Muscle layer of duodenum (tissue), 2 donors: ENCODE measurements around the gene PMAIP1.
"Not testable (repeated sequence)": the region's sequence is repeated elsewhere in the genome, so short reads cannot be mapped to it uniquely, and the experiment has no call there.

Experiments used
- H3K27ac ChIP-seq: one replicate; pipeline ENCODE4 v1.7.0; 2013; ENCODE audit warnings: mild to moderate bottlenecking, low read length
- H3K27me3 ChIP-seq: one replicate; pipeline ENCODE4 v1.7.0; 2013; ENCODE audit warnings: low read depth, mild to moderate bottlenecking, control low read depth, low read length
- H3K36me3 ChIP-seq, 2 donors: one replicate each; pipeline ENCODE4 v1.7.0; 2013; ENCODE audit warnings: low read length in 2 of 2, control low read depth in 1 of 2, mild to moderate bottlenecking in 1 of 2; ENCODE audit not compliant: insufficient read depth in 2 of 2, control insufficient read depth in 1 of 2
- H3K4me1 ChIP-seq, 2 donors: one replicate each; pipeline ENCODE4 v1.7.0; 2013; ENCODE audit warnings: low read length in 2 of 2, mild to moderate bottlenecking in 2 of 2, control low read depth in 1 of 2, moderate library complexity in 1 of 2; ENCODE audit not compliant: insufficient read depth in 2 of 2, control insufficient read depth in 1 of 2
- H3K4me3 ChIP-seq, 2 donors: one replicate each; pipeline ENCODE4 v1.7.0; 2013; ENCODE audit warnings: low read length in 2 of 2, low read depth in 1 of 2, mild to moderate bottlenecking in 1 of 2
- H3K9me3 ChIP-seq, 2 donors: one replicate each; pipeline ENCODE4 v1.7.0; 2013; ENCODE audit warnings: low read length in 2 of 2, control low read depth in 1 of 2, mild to moderate bottlenecking in 1 of 2; ENCODE audit not compliant: control insufficient read depth in 1 of 2
- donor health status: healthy.

PMAIP1 gene

DNA sequence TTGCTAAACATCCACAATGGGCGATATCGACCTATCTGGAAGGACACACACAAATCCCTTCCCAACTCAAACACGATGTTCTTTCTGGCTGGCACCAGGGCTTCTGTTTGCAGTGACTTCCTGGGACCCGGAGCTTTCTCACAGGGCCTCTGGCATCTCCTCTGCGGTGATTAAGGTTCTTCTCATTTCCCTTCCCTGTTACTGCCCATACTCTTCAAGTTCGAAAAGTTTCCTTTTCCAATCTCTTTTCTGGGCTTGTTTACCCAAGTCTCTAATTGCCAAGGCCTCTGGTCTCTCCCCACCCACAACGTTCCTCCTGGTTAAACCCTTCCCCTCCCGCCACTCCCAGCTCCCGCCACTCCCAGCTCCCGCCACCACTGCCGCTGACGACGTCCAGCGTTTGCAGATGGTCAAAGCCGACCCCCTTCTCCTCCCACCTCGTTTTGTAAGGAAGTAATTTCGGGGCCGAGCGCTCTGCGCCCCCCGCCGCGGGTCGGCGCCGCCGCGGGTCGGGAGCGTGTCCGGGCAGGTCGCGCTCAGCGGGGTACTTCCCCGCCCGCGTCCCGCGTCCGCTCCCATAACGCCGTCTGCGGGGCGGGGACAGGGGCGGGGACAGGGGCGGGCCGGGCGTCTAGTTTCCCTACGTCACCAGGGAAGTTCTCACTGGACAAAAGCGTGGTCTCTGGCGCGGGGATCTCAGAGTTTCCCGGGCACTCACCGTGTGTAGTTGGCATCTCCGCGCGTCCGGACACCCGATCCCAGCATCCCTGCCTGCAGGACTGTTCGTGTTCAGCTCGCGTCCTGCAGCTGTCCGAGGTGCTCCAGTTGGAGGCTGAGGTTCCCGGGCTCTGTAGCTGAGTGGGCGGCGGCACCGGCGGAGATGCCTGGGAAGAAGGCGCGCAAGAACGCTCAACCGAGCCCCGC is at the start of gene PMAIP1:
TSS of gene PMAIP1 (plus strand) at position 699 of the 924 bp plus-strand sequence. CDS start at position 881, 182 bp downstream.
- Histone ChIP-seq H3K9me3 (no peaks in the 10 kb centered on the region), H3K4me3 (peak within 1 kb of the TSS; percentile 71 to 72), H3K27ac (peak within 1 kb of the TSS; percentile 81), H3K36me3 (no peaks in the 10 kb centered on the region), H3K4me1 (peaks cover 0 to 11% of the 10 kb centered on the region in 2 donors), H3K27me3 (peaks cover 5% of the 10 kb centered on the region)

GRCh38 chr18:59851784-59852399 is 47.9 kb upstream of the PMAIP1 start:
- Histone ChIP-seq H3K36me3 (no peaks in the 10 kb centered on the region), H3K27ac (no peak overlapping the region), H3K4me3 (no peak overlapping the region), H3K4me1 (no peaks in the 10 kb centered on the region), H3K27me3 (no peaks in the 10 kb centered on the region), H3K9me3 (no peaks in the 10 kb centered on the region)

DNA sequence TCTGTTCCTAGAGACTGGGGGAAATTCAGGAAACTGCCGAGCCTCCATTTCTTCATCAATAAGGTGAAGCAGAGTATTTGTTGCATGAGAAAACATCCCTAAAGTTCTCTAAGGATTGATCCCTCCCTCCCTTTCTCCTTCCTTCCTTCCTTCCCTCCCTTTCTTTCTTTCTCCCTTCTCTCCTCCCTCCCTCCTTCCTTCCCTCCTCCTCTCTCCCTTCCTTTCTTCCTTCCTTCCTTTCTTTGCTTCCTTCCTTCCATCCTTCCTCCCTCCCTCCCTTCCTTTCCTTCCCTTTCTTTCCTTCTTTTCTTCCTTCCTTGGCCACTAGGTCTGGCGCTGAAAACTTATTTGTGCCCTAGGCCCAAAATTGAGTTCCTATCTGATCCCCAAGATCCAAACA is 47.2 kb upstream of the PMAIP1 start:
- Histone ChIP-seq H3K27ac (no peak overlapping the region), H3K4me3 (no peak overlapping the region), H3K36me3 (no peaks in the 10 kb centered on the region), H3K27me3 (no peaks in the 10 kb centered on the region), H3K4me1 (no peaks in the 10 kb centered on the region), H3K9me3 (no peaks in the 10 kb centered on the region)

DNA sequence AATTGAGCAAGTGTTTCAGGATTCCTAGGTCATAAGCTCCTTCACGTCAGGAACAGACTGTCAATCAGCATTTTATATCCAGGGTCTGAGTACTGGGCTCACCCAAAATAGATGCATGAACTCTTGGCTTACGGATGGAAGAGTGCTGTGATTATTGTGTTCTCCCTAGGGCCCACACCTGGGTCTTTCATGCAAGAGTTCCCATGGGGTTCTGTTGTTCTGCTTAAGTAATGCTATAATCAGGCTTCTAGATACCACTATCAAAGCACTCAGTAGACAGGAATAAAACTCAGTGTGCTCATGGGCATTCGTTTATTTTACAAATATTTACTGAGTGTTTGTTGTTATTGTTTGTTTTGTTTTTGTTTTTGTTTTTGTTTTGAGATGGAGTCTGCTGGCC is 46.4 kb upstream of the PMAIP1 start:
- Histone ChIP-seq H3K9me3 (no peaks in the 10 kb centered on the region), H3K4me3 (no peak overlapping the region), H3K4me1 (no peaks in the 10 kb centered on the region), H3K36me3 (no peaks in the 10 kb centered on the region), H3K27me3 (no peaks in the 10 kb centered on the region), H3K27ac (no peak overlapping the region)

- H3K4me3 ChIP-seq, result not testable (repeated sequence)
Measured at GRCh38 chr18:59853988-59854387, 45.8 kb upstream of the PMAIP1 start.

GRCh38 chr18:59861009-59861408 is 38.8 kb upstream of the PMAIP1 start:
- no peak overlapping the region for H3K4me3 ChIP-seq
- no peaks in the 10 kb centered on the region for H3K27me3 ChIP-seq

More at GRCh38 chr18:59853988-59854387, 45.8 kb upstream of the PMAIP1 start:
- H3K9me3 ChIP-seq, H3K4me1 ChIP-seq, H3K27me3 ChIP-seq, H3K27ac ChIP-seq, H3K36me3 ChIP-seq: not testable (repeated sequence)

GRCh38 chr18:59861963-59862819 is 37.6 kb upstream of the PMAIP1 start:
- Histone ChIP-seq H3K4me1 (no peaks in the 10 kb centered on the region), H3K4me3 (no peak overlapping the region), H3K9me3 (no peaks in the 10 kb centered on the region), H3K27ac (no peak overlapping the region), H3K36me3 (no peaks in the 10 kb centered on the region), H3K27me3 (no peaks in the 10 kb centered on the region)

More at GRCh38 chr18:59861009-59861408, 38.8 kb upstream of the PMAIP1 start:
- Histone ChIP-seq H3K27ac (no peak overlapping the region), H3K9me3 (no peaks in the 10 kb centered on the region), H3K4me1 (no peaks in the 10 kb centered on the region), H3K36me3 (no peaks in the 10 kb centered on the region)

DNA sequence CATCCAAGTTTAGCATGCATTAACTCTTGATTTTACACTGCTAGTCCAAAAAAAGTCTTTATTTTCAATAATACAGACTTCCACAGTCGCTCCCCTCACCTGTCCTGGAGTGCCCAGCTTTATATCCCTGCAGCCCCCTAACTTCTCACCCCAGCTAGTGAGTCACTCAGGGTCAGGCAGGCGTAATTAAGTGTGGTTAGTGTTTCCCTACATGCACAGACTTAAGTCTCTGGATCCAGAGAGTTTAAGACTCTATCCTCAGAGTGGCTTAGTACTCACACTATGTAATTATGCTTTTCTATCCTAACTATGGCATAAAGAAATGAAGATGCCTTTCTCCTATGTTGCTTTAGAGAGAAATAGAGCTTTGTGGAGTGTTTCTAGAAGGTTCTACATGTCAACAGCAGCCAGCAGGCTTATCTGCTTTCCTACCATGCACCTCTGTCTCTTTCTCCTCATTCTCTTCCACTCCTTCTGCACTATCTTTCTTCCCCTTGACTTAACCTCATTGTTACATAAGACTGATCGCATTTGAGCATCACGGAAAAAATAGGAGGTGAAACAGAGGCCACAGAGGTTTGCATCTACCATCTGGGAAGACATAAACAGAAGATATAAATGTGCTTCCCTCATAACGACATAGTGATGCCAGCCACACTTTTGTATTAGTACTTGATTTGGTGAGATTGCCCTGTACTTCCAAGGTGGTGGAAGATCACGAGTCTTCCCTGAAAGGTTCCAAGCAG is 34.4 kb upstream of the PMAIP1 start:
- no peaks in the 10 kb centered on the region for H3K9me3 ChIP-seq
- H3K36me3 ChIP-seq, result no peaks in the 10 kb centered on the region
- H3K4me1 ChIP-seq, result no peaks in the 10 kb centered on the region
- H3K27me3 ChIP-seq, result no peaks in the 10 kb centered on the region
- H3K4me3 ChIP-seq, result no peak overlapping the region
- no peak overlapping the region for H3K27ac ChIP-seq

DNA sequence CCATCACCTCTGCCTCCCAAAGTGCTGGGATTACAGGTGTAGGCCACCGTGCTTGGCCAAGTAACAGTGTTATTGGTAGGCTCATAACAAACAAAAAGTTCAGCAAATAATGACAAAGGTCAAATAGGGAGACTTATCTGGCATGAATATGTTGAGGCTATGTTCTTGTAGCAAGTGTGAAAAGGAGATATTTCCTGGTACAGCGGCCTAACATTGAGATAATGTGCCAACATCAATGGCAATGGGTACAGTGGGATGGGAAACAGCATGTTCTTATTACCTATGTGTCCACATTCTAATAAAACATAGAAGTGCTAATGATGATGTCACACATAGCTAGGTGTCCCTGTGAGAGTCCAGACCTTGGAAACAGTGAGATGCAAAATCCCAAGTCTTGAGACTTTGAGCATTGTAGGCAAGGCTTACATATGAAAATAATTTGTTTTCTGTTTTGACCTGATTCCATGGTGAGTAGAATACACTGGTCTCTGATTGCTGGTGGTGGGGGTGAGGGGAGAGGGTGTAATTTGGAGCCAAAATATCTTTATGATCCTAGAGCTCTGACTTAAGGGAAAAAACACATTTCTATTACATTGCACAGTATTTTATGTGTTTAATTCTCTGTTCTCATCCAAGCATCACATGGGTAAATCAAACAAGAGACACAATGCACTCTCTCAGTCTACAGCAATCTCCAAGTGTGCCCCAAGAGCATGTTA is 33.1 kb upstream of the PMAIP1 start:
- Histone ChIP-seq H3K4me1 (no peaks in the 10 kb centered on the region), H3K4me3 (no peak overlapping the region), H3K9me3 (no peaks in the 10 kb centered on the region), H3K27me3 (no peaks in the 10 kb centered on the region), H3K36me3 (no peaks in the 10 kb centered on the region), H3K27ac (no peak overlapping the region)

DNA sequence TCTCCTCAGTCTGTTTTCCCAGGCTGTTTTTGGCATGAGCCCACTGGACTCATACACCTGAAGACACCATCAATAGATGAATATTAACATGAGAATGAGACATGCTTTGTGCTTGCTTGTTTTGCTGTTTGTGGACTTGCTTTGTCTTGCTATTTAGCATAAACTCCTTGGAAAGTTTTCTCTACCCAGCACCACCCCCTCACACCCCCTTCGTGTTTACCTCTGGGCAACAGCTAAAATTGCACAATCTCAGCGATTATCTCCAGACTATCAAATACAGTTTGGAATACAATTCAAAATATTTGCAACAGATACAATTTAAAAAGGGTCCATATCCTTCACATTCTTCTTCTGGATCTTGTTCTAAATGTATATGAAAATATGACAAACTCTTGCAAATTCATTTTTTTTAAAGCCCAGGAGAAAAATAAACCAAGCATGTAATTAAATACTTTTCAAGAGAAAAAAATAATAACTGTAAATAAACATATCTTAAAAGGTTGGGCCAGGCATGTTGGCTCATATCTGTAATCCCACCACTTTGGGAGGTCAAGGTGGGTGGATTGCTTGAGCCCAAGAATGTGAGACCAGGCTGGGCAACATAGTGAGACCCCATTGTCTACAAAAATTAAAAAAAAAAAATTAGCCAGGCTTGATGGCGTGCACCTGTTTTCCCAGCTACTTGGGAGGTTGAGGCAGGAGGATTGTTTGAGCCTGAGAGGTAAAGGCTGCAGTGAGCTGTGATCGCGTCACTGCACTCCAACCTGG is 32.3 kb upstream of the PMAIP1 start:
- no peaks in the 10 kb centered on the region for H3K36me3 ChIP-seq
- no peaks in the 10 kb centered on the region for H3K4me1 ChIP-seq
- no peak overlapping the region for H3K27ac ChIP-seq
- no peaks in the 10 kb centered on the region for H3K27me3 ChIP-seq
- H3K9me3 ChIP-seq, result no peaks in the 10 kb centered on the region
- H3K4me3 ChIP-seq, result no peak overlapping the region
